Heart left ventricle (tissue), 13 donors: Measurements from ENCODE around the gene NUDT1.

Source experiments
- POLR2A ChIP-seq, 2 donors: fragments of 450-650 bp; IDR thresholded peaks; one replicate each; pipeline ENCODE4 v1.6.1; 2017; ENCODE audit warnings: antibody characterized with exemption in 2 of 2, mild to moderate bottlenecking in 2 of 2, moderate library complexity in 2 of 2
- TF ChIP-seq, protein P1 (sequence below), 12 donors: fragments of 200-600 bp; sonication (generic) in 4 of 12; IDR thresholded peaks; one replicate each; pipeline versions ENCODE4 v1.5.0 to v1.8.0; 2018 to 2022; ENCODE audit warnings: antibody characterized with exemption in 12 of 12, mild to moderate bottlenecking in 5 of 12
- donor health status: ischemic (EF 13 %, LVEDD 7.1; RV severe dilation, severe dysfunction).
- donor health status: DM: no; HTN: yes; CAD: no.
- donor health status: DM: no; HTN: no; CAD: no.
- donor health status: ischemic (EF 25% LVEDD 6.9; RV normal size, moderate dysfunction).
- donor health status: ischemic (EF 25% LVEDD 5.7; RV mildly dilated, moderate dysfunction).
- donor health status: ischemic (EF 35%, LVEDD 5.7; RV mildly dilated, moderate dysfunction).
- donor health status: nonischemic (EF 11% LVEDD 7.7; RV severe dilation, severe dysfunction).
- donor health status: DM: yes; HTN: yes; CAD: no.
- donor health status: PGD.
- donor health status: ischemic (EF 29% LVEDD 5.4; RV normal size, mild dysfunction).
- donor health status: nonischemic (EF 23%, LVEDD 6.1; RV moderate dilation, normal function).

DNA sequence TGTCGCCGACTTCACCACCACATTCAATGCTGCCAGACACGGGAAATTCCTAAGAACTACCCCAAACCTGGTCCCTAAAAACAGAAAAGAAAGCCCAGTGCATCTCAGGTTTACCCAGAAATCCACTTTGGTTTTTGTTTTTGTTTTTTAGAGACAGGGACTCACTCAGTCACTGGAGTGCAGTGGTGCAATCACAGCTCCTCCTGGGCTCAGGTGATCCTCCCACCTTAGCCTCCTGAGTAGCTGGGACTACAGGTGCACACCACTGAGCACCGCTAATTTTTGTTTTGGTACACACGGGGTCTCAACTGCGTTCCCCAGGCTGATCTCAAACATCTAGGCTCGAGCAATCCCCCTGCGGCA, 32.1 kb upstream of the NUDT1 start:
- TF ChIP-seq, protein P1, sequence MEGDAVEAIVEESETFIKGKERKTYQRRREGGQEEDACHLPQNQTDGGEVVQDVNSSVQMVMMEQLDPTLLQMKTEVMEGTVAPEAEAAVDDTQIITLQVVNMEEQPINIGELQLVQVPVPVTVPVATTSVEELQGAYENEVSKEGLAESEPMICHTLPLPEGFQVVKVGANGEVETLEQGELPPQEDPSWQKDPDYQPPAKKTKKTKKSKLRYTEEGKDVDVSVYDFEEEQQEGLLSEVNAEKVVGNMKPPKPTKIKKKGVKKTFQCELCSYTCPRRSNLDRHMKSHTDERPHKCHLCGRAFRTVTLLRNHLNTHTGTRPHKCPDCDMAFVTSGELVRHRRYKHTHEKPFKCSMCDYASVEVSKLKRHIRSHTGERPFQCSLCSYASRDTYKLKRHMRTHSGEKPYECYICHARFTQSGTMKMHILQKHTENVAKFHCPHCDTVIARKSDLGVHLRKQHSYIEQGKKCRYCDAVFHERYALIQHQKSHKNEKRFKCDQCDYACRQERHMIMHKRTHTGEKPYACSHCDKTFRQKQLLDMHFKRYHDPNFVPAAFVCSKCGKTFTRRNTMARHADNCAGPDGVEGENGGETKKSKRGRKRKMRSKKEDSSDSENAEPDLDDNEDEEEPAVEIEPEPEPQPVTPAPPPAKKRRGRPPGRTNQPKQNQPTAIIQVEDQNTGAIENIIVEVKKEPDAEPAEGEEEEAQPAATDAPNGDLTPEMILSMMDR (IDR thresholded peaks at IDR 0.05): no peak
- TF ChIP-seq POLR2A (IDR thresholded peaks at IDR 0.05): no peak
